Measurements from ENCODE around the gene GPR156. TPM values are rescaled to one million over a fixed set of nuclear protein-coding genes. Genes with fewer than 3 reads are reported as not detected.

GPR156 gene
- total RNA-seq, 1 donor: 0.90 TPM

DNA sequence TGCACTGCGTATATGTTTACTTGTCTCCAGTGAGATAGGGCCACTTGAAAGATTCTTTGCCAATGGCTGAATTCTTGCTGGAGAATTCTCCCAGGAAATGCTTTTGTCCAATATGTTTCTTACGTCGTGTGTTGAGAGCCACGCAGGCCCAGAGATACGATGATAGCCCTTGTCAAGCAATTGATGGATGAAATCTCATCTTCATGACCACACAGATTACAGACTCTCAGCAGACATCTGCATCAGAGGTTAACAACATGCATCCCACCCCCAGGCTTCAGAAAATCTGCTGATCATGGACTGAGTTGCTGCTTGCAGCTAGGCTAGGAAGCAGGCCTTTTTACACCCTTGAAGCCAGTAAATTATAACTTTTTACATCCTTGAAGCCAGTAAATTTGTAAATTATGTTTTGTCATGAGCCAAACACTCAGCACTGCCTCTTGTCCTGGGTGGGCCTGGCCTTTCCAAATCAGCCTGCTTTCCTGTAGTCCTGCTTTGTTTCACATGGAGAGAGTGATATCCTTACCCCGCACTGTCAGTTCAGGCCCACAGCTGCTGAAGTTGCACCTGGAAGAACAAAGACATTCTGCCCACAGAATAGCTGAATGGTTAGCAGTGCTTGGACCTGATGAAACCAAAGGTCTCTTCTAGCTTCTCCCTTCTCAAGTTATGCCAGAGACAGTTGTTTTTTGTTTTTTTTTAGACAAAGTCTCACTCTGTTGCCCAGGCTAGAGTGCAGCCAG lies 84.4 kb downstream of the GPR156 start:
- TF ChIP-seq CTCF (IDR thresholded peaks at IDR 0.05; ENCODE audit: insufficient read depth, low read length): no peak
- no peak for DNase-seq (ENCODE audit: low read depth)
- no peak overlapping the region for H3K4me3 ChIP-seq (ENCODE audit: low read depth, low read length)

GRCh38 chr3:120198305-120198878 lies 86.6 kb downstream of the GPR156 start:
- peak; percentile 64 for DNase-seq (ENCODE audit: low read depth)
- H3K4me3 ChIP-seq (ENCODE audit: low read depth, low read length): no peak overlapping the region
- peak; percentile 33 for TF ChIP-seq CTCF (IDR thresholded peaks at IDR 0.05; ENCODE audit: insufficient read depth, low read length)

DNA sequence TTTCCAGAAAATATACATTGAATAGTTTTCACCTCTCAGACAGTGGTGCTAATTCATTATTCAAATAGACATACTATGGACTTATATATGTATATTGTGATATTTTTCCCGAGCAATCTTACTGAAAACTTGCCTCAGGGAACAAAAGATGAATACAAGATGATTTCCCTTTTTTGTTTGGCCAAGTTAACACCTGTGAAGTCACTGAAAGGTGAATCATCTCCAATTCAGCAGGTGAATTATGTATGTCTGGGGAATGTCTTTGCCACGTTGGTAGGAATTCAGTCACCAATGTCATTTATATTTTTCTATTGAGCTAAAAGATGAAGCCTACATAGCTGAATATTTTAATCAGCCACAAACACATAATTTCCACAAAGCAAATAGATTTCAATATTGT lies 88.2 kb downstream of the GPR156 start:
- TF ChIP-seq CTCF (IDR thresholded peaks at IDR 0.05; ENCODE audit: insufficient read depth, low read length): no peak
- no peak for DNase-seq (ENCODE audit: low read depth)

GRCh38 chr3:120196333-120196732 lies 88.7 kb downstream of the GPR156 start:
- TF ChIP-seq CTCF (IDR thresholded peaks at IDR 0.05; ENCODE audit: insufficient read depth, low read length): no peak
- H3K4me3 ChIP-seq (ENCODE audit: low read depth, low read length): no peak overlapping the region
- DNase-seq (ENCODE audit: low read depth): no peak

More for the DNA sequence above, 88.2 kb downstream of the GPR156 start:
- no peak overlapping the region for H3K4me3 ChIP-seq (ENCODE audit: low read depth, low read length)

- no peak for TF ChIP-seq CTCF (IDR thresholded peaks at IDR 0.05; ENCODE audit: insufficient read depth, low read length)
- H3K4me3 ChIP-seq (ENCODE audit: low read depth, low read length): no peak overlapping the region
- no peak for DNase-seq (ENCODE audit: low read depth)
Measured at GRCh38 chr3:120193554-120193953, 91.5 kb downstream of the GPR156 start.

DNA sequence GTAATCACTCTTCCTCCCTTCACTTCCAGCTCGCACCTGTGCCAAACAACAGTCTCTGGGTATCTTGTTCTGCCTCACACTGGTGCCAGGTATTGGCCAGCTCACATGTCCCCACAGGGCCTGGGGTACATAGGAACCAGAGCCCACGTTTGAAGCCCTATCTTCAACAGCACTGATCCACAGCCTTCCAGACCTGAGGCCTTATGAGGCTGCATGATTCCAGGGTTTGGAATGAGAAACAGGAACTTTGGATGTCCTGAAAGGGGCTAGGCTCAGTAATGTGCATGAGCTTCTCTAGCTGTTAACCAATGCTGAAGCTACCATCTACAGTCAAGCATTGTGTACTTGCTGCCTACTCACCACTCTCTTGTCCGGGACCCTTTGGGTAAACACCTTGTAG lies 92.4 kb downstream of the GPR156 start:
- no peak overlapping the region for H3K4me3 ChIP-seq (ENCODE audit: low read depth, low read length)
- no peak for DNase-seq (ENCODE audit: low read depth)
- no peak for TF ChIP-seq CTCF (IDR thresholded peaks at IDR 0.05; ENCODE audit: insufficient read depth, low read length)
